ENCODE measurements around the gene CNKSR3. TPM values are rescaled to one million over a fixed set of nuclear protein-coding genes. Genes with fewer than 3 reads are reported as not detected.

The CNKSR3 gene
- total and polyA plus RNA-seq, 2 experiments from 2014 or later, result 1.9 to 5.7 TPM

GRCh38 chr6:154426997-154427396 lies 83.5 kb downstream of the CNKSR3 start (continued):
- TF ChIP-seq CTCF (conservative IDR thresholded peaks at IDR 0.05; ENCODE audit: low read depth in 2 of 2) (no peak), EZH2phosphoT487 (IDR thresholded peaks at IDR 0.05; ENCODE audit: unreplicated experiment) (no peak)

GRCh38 chr6:154425034-154425433 lies 85.5 kb downstream of the CNKSR3 start:
- Histone ChIP-seq H3K27ac (ENCODE audit: low read depth) (no peak overlapping the region), H3F3A (replicated peaks; ENCODE audit: low read depth) (no peaks in the 10 kb centered on the region), H3K79me2 (replicated peaks; ENCODE audit: insufficient read depth) (no peaks in the 10 kb centered on the region), H3K4me3 (no peak overlapping the region), H2AFZ (no peak overlapping the region), H3K27me3 (ENCODE audit: insufficient read depth) (no peaks in the 10 kb centered on the region), H3K9me2 (ENCODE audit: insufficient read depth) (no peaks in the 10 kb centered on the region), H4K20me1 (replicated peaks; ENCODE audit: insufficient read depth) (no peaks in the 10 kb centered on the region; the same call in 1 of the 2 replicates), H3K4me1 (ENCODE audit: insufficient read depth) (no peaks in the 10 kb centered on the region), H3K4me2 (no peak overlapping the region), H3K36me3 (ENCODE audit: insufficient read depth) (no peaks in the 10 kb centered on the region)
- ATAC-seq (no peak), DNase-seq (ENCODE audit: low spot score) (no peak)
- no peak overlapping the region for H3K4me3 Mint-ChIP-seq
- no peak overlapping the region for H3K27ac Mint-ChIP-seq
- H3K36me3 Mint-ChIP-seq (ENCODE audit: low read depth), result peaks cover 19% of the 10 kb centered on the region
- H3K4me1 Mint-ChIP-seq, result no peaks in the 10 kb centered on the region
- no peaks in the 10 kb centered on the region for H3K27me3 Mint-ChIP-seq (ENCODE audit: insufficient read depth, low read depth, poor library complexity)
- peaks cover 2% of the 10 kb centered on the region; the same call in 1 of the 3 replicates for H3K9me3 Mint-ChIP-seq
- no peak for TF ChIP-seq ETS1 (IDR thresholded peaks at IDR 0.05)
- TF ChIP-seq REST (IDR thresholded peaks at IDR 0.05; ENCODE audit: unreplicated experiment), result no peak
- TF ChIP-seq POLR2AphosphoS5 (IDR thresholded peaks at IDR 0.05; ENCODE audit: low read depth), result no peak
- TF ChIP-seq ZNF462 (CRISPR knock-in tag; IDR thresholded peaks at IDR 0.05), result no peak
- no peak for TF ChIP-seq STAT1 (IDR thresholded peaks at IDR 0.05; ENCODE audit: unreplicated experiment)
- TF ChIP-seq NANOG (IDR thresholded peaks at IDR 0.05; ENCODE audit: borderline replicate concordance), result no peak
- no peak for TF ChIP-seq ZNF114 (CRISPR knock-in tag; IDR thresholded peaks at IDR 0.05)
- no peak for TF ChIP-seq CREB1 (CRISPR knock-in tag; IDR thresholded peaks at IDR 0.05; ENCODE audit: low read depth)
- TF ChIP-seq CTCF (conservative IDR thresholded peaks at IDR 0.05; ENCODE audit: low read depth in 2 of 2), result no peak
- TF ChIP-seq EZH2phosphoT487 (IDR thresholded peaks at IDR 0.05; ENCODE audit: unreplicated experiment), result no peak

Data from GM23338 (cell line).